GM21515 (cell line): Measurements from ENCODE around the gene TMF1.

Source experiments
- ATAC-seq: cut with Tn5 transposase; IDR thresholded peaks from one replicate; pipeline ENCODE4 v1.9.1; 2021; ENCODE audit not compliant: unreplicated experiment

The TMF1 gene

GRCh38 chr3:69014022-69014580 lies 38.0 kb downstream of the TMF1 start:
- no peak for ATAC-seq

- peak; percentile 80 for ATAC-seq
These were observed 38.7 kb downstream of the TMF1 start, which contains the start of gene EOGT for GRCh38 chr3:69013253-69014021. TSS of gene EOGT (minus strand) at chr3:69013684. CDS start at chr3:69009846, 3,838 bp downstream.

DNA sequence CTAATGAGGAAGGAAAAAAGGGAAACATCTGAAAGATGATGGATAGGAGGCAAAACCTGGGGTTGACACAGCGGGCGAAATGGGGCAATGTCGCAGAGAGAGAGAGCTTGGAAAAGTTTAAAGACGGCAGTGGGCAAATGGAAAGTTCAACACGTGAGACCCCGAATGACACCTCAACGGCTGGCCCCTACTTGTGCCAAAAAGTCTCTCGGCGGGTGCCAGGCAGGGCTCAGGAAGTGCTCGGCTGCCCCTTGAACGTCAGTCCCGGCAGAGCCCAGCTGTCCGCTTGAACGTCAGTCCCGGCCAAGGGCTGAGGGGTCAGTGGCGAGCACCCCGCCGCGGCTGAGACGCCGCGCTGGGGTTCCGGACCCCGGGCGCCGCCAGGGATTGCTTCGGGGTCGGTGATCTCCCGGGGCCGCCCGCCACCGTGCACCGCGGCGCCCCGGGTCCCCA lies 39.3 kb downstream of the TMF1 start:
- ATAC-seq: peak; percentile 45

- ATAC-seq: no peak
These were observed 39.9 kb downstream of the TMF1 start for GRCh38 chr3:69012100-69012799.

DNA sequence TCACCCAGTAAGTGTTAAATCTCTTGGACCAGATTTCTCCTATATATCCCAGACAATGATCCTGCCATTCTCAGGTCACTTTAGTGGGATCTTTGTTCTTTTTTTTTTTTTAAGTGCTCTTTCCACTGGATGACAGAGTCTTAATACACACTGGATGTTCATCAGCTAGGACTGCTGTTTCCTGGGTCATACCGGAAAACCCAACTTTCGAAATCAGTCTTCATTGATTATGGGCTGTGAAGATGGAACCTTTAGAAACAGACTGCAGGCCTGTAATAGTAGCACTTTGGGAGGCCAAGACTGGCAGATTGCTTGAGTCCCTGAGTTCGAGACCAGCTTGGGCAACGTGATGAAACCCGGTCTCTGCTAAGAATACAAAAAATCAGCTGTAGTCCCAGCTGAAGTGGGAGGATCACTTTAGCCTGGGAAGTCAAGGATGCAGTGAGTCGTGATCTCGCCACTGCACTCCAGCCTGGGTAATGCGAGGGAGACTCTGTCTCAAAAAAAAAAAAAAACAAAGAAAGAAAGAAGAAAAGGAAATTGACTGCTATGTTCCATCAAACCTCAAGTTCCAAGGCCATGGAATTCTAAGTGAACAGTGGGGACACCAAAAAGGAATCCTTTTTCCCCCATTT lies 40.9 kb downstream of the TMF1 start:
- no peak for ATAC-seq

DNA sequence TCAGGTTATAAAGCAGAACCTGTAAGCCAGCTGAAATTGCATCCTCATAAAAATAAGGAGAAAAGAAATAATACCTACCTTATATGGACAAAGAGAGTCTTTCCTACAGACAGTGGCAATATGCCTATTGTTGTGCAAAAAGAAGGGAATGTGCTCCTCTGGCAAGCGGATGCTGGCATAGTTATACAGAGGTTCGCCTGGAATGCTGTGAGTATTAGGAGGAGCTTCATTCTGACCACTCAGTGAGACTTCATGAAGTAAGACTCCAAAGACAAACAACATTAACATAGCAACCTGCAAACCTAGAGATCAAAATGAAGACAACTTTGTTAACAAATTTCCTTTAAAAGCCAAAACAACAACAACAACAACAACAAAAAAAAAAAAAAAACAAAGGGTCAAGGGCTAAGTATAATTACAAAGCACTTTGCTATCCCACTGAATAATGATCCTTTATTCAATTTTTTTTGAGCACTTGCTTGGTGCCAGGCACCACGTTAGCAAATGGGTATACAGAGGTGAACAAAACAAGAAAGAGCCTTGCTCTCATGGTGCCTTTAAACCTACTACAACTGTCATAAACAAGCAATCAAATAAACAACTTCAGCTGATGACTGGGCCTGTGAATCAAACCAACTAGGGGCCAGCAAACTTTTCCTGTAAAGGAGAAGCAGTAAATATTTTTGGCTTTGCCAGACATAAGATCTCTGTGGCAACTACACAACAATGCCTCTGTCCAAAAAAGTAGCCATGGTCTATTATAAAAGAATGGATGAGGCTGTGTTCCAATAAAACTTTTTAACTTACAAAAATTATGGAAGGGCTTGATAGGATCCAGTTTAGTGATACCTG lies 42.3 kb downstream of the TMF1 start:
- ATAC-seq: no peak

DNA sequence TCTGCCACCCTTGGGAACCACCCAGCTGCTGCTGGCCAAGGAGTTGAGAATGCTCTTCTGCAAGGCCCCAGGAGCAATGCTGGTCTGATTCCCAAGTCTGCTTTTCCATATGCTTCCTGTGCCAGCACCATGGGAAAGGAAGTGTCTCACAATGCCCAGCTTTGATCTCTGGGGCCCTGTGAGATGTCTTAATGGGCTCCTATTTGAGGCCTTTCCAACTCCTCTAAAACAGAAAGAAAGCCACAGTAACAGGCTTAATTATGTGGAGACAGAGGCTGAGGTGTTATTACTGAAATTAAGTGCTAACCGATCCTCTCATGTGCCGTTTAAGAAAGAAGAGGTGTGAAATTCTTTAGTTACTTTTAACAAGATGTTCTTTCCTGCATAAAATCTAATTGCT lies 43.2 kb downstream of the TMF1 start:
- no peak for ATAC-seq

DNA sequence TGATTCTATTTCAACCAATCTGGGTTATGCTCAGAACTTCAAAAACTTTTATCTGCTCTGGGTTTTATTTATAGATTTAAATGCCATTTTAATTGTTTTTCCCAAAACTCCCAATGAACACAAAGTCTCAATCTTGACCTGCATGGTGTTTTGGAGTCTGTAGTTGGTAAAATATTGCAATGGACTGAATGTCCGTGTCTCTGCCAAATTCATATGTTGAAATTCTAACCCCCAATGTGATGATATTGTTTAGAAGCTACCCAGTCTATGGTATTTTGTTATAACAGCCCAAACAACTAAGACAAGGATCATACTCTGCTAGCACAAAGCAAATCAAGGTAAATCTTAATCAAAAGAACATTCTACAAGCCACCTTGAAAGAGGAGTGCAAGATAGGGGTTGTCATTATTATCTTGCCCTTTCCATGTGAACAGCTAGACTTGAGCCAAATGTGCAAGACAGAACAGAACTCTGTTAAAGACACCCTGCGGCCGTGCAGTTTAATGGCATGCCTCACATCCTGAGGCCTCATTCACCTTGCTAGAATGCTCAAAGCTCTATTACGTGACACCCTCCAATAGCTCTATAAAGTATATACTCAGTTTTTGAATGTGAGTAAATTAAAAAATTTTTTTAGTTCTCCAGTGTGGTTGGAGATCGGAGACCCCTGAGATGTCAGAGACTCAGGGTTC lies 46.2 kb downstream of the TMF1 start:
- ATAC-seq: no peak

GRCh38 chr3:69005071-69005790 lies 46.9 kb downstream of the TMF1 start:
- ATAC-seq: no peak

- ATAC-seq: no peak
These were observed 48.0 kb downstream of the TMF1 start for GRCh38 chr3:69004138-69004537.

DNA sequence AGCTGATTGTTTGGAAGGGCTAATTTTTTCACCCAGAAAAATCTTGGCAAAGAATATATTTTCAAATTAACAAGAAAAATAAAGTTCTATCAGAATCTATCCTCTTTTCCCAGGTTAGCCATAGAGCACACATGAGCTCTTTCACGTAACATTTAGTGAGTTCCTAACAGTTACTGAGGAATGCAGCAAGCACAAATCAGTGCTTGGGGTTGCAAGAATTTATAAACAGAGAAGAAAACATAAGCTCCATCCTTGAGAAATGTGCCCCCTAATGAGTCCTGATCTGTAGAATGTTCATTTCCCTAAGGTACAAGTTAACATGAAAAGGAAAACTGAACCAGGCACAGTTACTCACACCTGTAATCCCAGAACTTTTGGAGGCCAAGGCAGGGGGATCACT lies 52.5 kb downstream of the TMF1 start:
- no peak for ATAC-seq

DNA sequence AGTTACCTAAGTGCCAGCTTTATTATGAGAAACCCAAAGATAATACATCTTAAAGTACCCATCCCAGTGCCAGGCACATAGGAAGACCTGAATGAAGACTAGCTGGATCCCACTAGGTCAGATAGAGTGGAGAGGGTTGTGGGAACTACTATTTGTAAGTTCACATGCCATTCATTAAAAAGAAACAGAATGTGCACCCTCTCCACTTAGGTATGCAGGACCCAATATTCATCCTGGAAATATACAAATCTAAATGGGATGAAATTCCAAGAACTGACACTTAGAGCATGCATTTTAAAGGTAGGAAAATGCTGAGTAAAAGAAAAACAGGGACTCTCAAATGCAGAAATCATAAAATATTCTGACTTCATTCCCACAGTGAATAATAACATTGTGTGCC lies 53.0 kb downstream of the TMF1 start:
- ATAC-seq: no peak

- no peak for ATAC-seq
These were observed 54.2 kb downstream of the TMF1 start for GRCh38 chr3:68997887-68998286.

GRCh38 chr3:68996356-68996995 lies 55.7 kb downstream of the TMF1 start:
- no peak for ATAC-seq

DNA sequence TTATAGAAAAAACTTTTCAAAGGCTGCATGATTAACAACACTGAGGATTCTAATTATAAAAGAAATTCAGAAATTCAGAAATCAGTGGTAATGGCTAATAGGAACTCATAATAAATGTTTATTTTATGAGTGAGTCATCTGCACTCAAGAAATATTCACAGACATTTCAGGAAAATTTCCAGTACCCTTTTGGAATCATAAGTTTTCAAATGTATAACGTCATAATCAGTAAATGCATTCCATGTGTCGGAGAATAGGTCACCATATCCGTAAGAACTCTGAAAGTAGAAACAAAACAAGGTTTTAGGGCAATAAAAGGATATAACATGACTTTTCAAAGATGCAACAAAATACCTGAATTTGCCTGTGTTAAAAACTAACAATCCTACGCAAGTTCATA lies 63.4 kb downstream of the TMF1 start:
- ATAC-seq: no peak

DNA sequence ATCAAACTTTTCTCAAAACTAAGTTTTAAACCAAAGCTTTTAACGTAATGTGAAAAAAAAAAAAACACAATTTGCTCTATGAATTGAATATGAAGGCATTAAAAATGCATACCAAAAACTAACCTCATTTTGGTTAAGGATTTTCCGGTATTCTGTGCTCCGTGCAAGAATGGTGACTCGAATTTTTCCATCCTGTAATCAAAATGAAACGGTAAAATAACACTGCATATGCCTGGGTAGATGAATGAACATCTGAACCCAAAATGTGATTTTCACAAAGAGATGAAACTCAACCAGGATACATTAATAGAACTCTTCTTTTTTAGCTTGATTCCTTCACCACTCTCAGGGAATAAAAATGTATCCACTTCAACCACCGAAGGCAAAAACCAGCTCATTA lies 64.8 kb downstream of the TMF1 start:
- no peak for ATAC-seq

- no peak for ATAC-seq
These were observed 65.5 kb downstream of the TMF1 start for GRCh38 chr3:68986496-68987208.

DNA sequence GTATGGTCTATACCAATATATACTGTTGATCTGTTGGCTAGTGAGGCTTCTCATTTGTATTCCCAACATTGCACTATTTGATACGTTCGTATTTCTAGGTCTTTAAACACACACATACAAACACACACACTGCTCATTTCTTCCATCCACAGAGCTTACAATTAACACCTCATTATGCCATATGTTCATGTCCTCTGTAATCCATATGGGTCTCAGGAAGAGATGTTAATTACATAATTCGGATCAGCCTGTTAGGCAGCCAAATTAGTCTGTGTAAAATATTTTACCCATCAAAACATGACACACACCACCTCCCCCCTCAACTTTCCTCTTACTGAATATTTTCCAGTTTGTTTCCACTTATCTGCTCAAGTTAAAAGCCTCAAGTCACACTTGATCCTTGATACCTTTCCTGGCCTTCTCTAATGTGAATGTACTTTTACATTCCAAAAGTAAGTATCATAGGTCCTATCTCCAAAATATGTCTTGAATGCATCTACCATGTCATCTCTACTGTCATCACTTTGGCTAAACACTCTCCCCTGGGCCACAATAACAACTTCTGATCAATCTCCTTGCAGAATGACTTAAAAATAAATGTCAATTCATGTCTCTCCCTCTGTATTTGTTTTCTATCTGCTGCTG lies 66.9 kb downstream of the TMF1 start:
- no peak for ATAC-seq
